ENCODE results near the gene GMPR. TPM values are rescaled to one million over a fixed set of nuclear protein-coding genes. Genes with fewer than 3 reads are reported as not detected.
"Not testable (repeated sequence)": the region's sequence is repeated elsewhere in the genome, so short reads cannot be mapped to it uniquely, and the experiment has no call there.

GMPR gene
- total RNA-seq, 2 experiments from 2014 or later, result 0.68 to 0.97 TPM

- POLR2A ChIA-PET, result no interaction called here
Observed at GRCh38 chr6:16206595-16207037, 31.8 kb upstream of the GMPR start.

GRCh38 chr6:16208989-16209388 lies 29.4 kb upstream of the GMPR start:
- Mint-ChIP-seq H3K36me3 (no peaks in the 10 kb centered on the region), H3K9me3 (no peaks in the 10 kb centered on the region), H3K27me3 (peaks cover 21% of the 10 kb centered on the region), H3K27ac (no peak overlapping the region), H3K4me1 (ENCODE audit: low read depth) (peaks cover 2% of the 10 kb centered on the region), H3K4me3 (no peak overlapping the region)
- POLR2A ChIA-PET, result no interaction called here
- no peak for DNase-seq
- intact Hi-C loops (cut with micrococcal nuclease), result no loop called here
- CTCF ChIA-PET, result interaction anchor here (6.1 to 7.1 kb wide), 2 partner anchors 26 to 517 kb away, joined by 40 to 63 read pairs; no protein-coding TSS in a partner anchor

More at GRCh38 chr6:16206595-16207037, 31.8 kb upstream of the GMPR start:
- peak; percentile 44 for DNase-seq
- intact Hi-C loops (cut with micrococcal nuclease), result loop anchor here (1.0 kb wide), 1 partner anchor 515 kb away; no protein-coding TSS in a partner anchor
- H3K27ac Mint-ChIP-seq, result no peak overlapping the region
- peaks cover 16% of the 10 kb centered on the region for H3K27me3 Mint-ChIP-seq
- no peak overlapping the region for H3K4me3 Mint-ChIP-seq
- no peaks in the 10 kb centered on the region for H3K9me3 Mint-ChIP-seq
- CTCF ChIA-PET, result interaction anchor here (0.7 to 7.1 kb wide), 14 partner anchors 8 to 635 kb away, joined by 3 to 63 read pairs (median 5); partner anchors contain the start of gene DTNBP1
- peaks cover 2% of the 10 kb centered on the region for H3K4me1 Mint-ChIP-seq (ENCODE audit: low read depth)
- no peaks in the 10 kb centered on the region for H3K36me3 Mint-ChIP-seq

GRCh38 chr6:16209539-16209938 lies 28.8 kb upstream of the GMPR start:
- Mint-ChIP-seq H3K36me3 (no peaks in the 10 kb centered on the region), H3K27ac (no peak overlapping the region), H3K27me3 (peaks cover 26% of the 10 kb centered on the region), H3K4me1 (ENCODE audit: low read depth) (peaks cover 2% of the 10 kb centered on the region), H3K9me3 (no peaks in the 10 kb centered on the region), H3K4me3 (no peak overlapping the region)
- DNase-seq, result no peak
- ChIA-PET CTCF (interaction anchor here (0.7 to 6.1 kb wide), 3 partner anchors 8 to 517 kb away, joined by 4 to 63 read pairs (median 5); partner anchors contain the start of gene MYLIP), POLR2A (no interaction called here)
- intact Hi-C loops (cut with micrococcal nuclease), result no loop called here

- ChIA-PET POLR2A (no interaction called here), CTCF (interaction anchor here (0.8 kb wide), 1 partner anchor 521 kb away, joined by 3 read pairs; no protein-coding TSS in a partner anchor)
- no peak for DNase-seq
- H3K9me3 Mint-ChIP-seq, result no peaks in the 10 kb centered on the region
- H3K27me3 Mint-ChIP-seq, result peaks cover 36% of the 10 kb centered on the region
- intact Hi-C loops (cut with micrococcal nuclease), result no loop called here
- no peaks in the 10 kb centered on the region for H3K36me3 Mint-ChIP-seq
- H3K27ac Mint-ChIP-seq, result no peak overlapping the region
- H3K4me1 Mint-ChIP-seq (ENCODE audit: low read depth), result peaks cover 7% of the 10 kb centered on the region
- no peak overlapping the region for H3K4me3 Mint-ChIP-seq
Observed at GRCh38 chr6:16212276-16212675, 26.1 kb upstream of the GMPR start.

- Mint-ChIP-seq H3K4me1 (ENCODE audit: low read depth) (peaks cover 7% of the 10 kb centered on the region), H3K27ac (no peak overlapping the region), H3K27me3 (peaks cover 40% of the 10 kb centered on the region), H3K36me3 (no peaks in the 10 kb centered on the region), H3K9me3 (no peaks in the 10 kb centered on the region), H3K4me3 (no peak overlapping the region)
- ChIA-PET CTCF (no interaction called here), POLR2A (no interaction called here)
- intact Hi-C loops (cut with micrococcal nuclease), result no loop called here
- no peak for DNase-seq
Observed at GRCh38 chr6:16216501-16217155, 21.8 kb upstream of the GMPR start.

GRCh38 chr6:16217156-16217721 lies 21.1 kb upstream of the GMPR start:
- peaks cover 40% of the 10 kb centered on the region for H3K27me3 Mint-ChIP-seq
- ChIA-PET CTCF (no interaction called here), POLR2A (no interaction called here)
- no peak for DNase-seq
- H3K9me3 Mint-ChIP-seq, result no peaks in the 10 kb centered on the region
- no peak overlapping the region for H3K4me3 Mint-ChIP-seq
- intact Hi-C loops (cut with micrococcal nuclease), result no loop called here
- H3K27ac Mint-ChIP-seq, result no peak overlapping the region
- no peaks in the 10 kb centered on the region for H3K36me3 Mint-ChIP-seq
- H3K4me1 Mint-ChIP-seq (ENCODE audit: low read depth), result peaks cover 7% of the 10 kb centered on the region

GRCh38 chr6:16222826-16223225 lies 15.6 kb upstream of the GMPR start:
- no peak for DNase-seq
- POLR2A ChIA-PET, result no interaction called here
- no peak overlapping the region for H3K4me3 Mint-ChIP-seq
- H3K4me1 Mint-ChIP-seq (ENCODE audit: low read depth), result no peaks in the 10 kb centered on the region
- CTCF ChIA-PET, result interaction anchor here (1.2 to 1.9 kb wide), 2 partner anchors 15 to 109 kb away, joined by 4 read pairs; no protein-coding TSS in a partner anchor
- H3K9me3 Mint-ChIP-seq, result peaks cover 2% of the 10 kb centered on the region
- no peak overlapping the region for H3K27ac Mint-ChIP-seq
- peaks cover 9% of the 10 kb centered on the region for H3K27me3 Mint-ChIP-seq
- no peaks in the 10 kb centered on the region for H3K36me3 Mint-ChIP-seq
- intact Hi-C loops (cut with micrococcal nuclease), result no loop called here

GRCh38 chr6:16223362-16223761 lies 15.0 kb upstream of the GMPR start:
- ChIA-PET POLR2A (no interaction called here), CTCF (interaction anchor here (1.9 kb wide), 1 partner anchor 15 kb away, joined by 4 read pairs; no protein-coding TSS in a partner anchor)
- H3K27me3 Mint-ChIP-seq, result peaks cover 8% of the 10 kb centered on the region
- intact Hi-C loops (cut with micrococcal nuclease), result no loop called here
- H3K4me3 Mint-ChIP-seq, result no peak overlapping the region
- DNase-seq, result no peak
- no peaks in the 10 kb centered on the region for H3K36me3 Mint-ChIP-seq
- H3K9me3 Mint-ChIP-seq, result peaks cover 2% of the 10 kb centered on the region
- H3K27ac Mint-ChIP-seq, result no peak overlapping the region
- no peaks in the 10 kb centered on the region for H3K4me1 Mint-ChIP-seq (ENCODE audit: low read depth)

GRCh38 chr6:16224409-16224808 lies 14.0 kb upstream of the GMPR start:
- Mint-ChIP-seq H3K4me3 (no peak overlapping the region), H3K27me3 (peaks cover 3% of the 10 kb centered on the region), H3K9me3 (peaks cover 2% of the 10 kb centered on the region), H3K27ac (no peak overlapping the region), H3K36me3 (no peaks in the 10 kb centered on the region), H3K4me1 (ENCODE audit: low read depth) (no peaks in the 10 kb centered on the region)
- intact Hi-C loops (cut with micrococcal nuclease), result no loop called here
- ChIA-PET CTCF (interaction anchor here (1.9 kb wide), 1 partner anchor 16 kb away, joined by 4 read pairs; no protein-coding TSS in a partner anchor), POLR2A (no interaction called here)
- no peak for DNase-seq

- intact Hi-C loops (cut with micrococcal nuclease); H3K27ac Mint-ChIP-seq; H3K4me1 Mint-ChIP-seq (ENCODE audit: low read depth); CTCF ChIA-PET; POLR2A ChIA-PET; H3K9me3 Mint-ChIP-seq; DNase-seq; H3K36me3 Mint-ChIP-seq; H3K4me3 Mint-ChIP-seq; H3K27me3 Mint-ChIP-seq: not testable (repeated sequence)
Observed at GRCh38 chr6:16225062-16225731, 13.2 kb upstream of the GMPR start.

- H3K36me3 Mint-ChIP-seq; DNase-seq; H3K27me3 Mint-ChIP-seq; H3K4me3 Mint-ChIP-seq; H3K27ac Mint-ChIP-seq; H3K9me3 Mint-ChIP-seq; POLR2A ChIA-PET; CTCF ChIA-PET; H3K4me1 Mint-ChIP-seq (ENCODE audit: low read depth); intact Hi-C loops (cut with micrococcal nuclease): not testable (repeated sequence)
Observed at GRCh38 chr6:16226117-16227047, 12.0 kb upstream of the GMPR start.

Data from activated CD4-positive, alpha-beta memory T cell treated with anti-CD3 and anti-CD28 coated beads for 36 hours (primary cell).